ENCODE measurements around the gene AKR1C2.
"Not testable (repeated sequence)": the region's sequence is repeated elsewhere in the genome, so short reads cannot be mapped to it uniquely, and the experiment has no call there.

The AKR1C2 gene

DNA sequence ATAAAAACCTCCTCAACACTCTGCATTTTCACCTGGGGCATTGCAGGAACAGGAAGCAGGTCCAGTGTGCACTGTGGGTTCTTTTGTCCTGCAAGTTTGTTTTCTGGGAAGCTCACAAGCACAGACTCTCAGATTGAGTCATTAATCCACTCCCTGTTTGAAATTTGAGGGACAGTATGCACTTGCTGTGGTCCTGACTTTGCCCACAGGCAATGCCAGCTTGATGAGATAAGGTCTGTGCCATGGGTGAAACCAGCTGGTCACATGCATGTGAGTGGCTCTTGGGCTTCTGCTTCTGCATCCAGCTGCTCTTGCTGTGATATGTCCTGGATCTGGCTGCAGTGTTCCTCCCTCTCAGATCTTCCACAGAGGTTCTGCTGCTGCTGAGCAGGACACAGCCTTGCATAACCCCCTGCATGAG is 21.8 kb upstream of the AKR1C2 start:
- DNase-seq = not testable (repeated sequence)

DNA sequence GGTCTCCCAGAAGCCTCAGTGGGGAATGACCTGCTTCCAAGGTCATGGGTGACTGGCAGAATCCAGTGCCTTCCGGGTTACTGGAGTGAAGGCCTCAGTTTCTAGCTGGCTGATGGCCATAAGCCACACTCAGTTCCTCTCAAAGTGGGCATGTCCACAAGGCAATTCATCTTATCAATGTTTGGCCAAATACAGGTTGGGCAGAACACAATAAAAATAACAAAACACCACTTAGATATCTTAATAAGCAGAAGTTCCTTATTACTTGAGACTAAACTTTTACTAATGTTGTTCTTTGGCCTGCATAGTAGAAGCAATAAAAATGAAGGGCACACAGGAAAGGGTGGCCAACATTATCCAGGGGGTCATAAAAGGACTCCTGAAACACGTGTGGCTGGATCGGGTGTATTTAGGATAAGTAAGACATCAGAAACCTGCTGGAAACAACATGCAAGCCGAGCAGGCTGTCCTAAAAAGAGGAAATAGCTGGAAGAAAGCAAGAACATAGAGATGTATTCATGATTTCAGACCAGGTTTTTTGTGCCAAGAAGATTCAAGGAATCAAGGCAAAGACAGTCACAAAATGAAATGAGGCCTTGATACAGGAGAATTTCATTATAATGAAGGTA is 19.6 kb upstream of the AKR1C2 start:
- DNase-seq = no peak

DNA sequence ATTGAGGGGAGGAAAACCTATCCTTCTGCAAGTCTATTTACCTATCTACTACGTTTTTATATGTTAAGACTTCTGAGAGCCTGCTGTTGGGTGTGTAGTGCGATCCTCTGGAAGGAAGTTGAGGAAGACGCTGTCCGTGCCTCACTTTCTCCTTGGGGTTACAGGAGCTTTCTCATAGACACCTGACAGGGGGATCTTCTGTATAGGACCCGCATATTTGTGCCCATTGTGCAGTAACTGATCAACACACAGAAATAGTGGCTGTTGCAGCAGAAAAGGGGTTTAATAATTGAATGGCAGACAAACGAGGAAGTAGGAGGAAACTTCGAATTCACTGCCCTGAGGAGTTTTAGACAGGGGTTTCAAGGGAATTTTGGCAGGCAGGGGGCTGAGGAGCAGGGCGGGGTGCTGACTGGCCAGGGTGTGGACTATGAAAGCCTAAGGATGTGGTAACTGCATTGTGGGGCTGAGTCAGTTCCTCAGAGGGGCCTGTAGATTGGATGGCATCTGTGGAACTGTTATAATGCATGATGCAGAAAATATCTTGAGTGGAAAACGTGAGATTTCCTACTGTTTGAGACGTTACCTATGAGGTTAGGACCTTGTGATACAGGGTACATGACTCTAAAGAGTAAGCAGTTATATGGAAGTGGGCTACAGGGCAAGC is 18.1 kb upstream of the AKR1C2 start:
- not testable (repeated sequence) for DNase-seq

DNA sequence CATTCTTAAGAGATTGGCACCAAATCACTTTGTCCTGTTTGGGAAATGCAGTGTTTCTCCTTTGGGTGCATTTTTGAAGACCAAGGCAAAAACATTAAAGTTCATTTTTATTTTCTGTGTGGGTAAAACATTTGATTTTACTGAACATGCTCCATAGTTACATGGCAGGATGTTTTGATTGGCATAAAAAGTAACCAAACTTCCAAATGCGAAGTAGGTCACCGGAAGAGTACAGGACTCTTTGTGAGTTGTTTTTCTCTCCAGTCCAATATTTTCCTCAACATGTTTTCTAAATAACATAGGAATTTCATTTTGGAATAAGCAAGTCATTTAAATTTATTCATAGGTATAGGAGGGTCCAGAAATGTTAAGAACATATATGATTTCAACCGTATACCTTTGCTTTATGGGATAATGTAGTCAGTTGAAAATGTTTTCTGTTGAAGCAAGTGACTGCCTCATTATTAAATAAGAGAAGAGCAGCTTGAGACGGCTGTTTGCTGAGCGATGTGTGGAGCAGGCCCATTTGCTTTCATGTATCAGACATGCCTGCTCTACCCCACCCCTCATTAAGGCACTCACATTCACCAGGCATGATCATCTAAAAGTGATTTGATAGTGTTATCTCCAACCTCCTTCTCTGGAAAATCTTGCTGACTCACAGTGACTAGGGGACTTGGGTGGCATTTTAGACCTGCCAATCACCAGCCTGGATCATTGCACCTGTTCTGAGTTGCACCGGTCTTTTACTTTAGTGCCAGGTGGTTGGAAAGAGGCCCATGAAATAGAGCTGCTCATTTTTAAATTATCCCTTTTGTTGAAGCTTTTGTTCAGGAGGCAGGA is 16.3 kb upstream of the AKR1C2 start:
- not testable (repeated sequence) for DNase-seq

DNA sequence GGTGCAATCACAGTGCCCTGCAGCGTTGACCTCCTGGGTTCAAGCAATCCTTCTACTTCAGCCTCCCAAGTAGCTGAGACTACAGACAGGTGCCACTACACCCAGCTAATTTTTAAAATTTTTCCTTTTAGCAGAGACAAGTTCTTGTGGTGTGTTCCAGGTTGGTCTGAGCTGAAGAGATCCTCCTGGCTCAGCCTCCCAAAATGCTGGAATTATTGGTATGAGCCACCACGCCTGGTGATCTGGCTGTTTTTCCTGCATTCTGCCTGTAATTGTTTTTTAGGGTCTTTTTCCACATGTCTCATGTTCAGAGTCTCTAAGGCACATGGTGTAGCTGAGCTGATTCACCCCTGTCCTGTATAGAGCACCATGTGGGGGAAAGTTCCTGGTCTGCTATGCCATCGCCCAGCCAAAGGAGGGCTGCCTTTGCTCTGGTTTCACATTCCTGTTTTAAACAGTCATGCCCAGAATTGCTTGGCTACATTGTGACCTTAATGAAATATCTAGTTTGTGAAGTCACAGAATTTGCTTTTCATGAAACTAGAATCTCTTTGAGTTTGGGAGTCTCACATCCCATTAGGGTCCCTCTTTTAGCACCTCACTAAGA is 15.1 kb upstream of the AKR1C2 start:
- DNase-seq = not testable (repeated sequence)

DNA sequence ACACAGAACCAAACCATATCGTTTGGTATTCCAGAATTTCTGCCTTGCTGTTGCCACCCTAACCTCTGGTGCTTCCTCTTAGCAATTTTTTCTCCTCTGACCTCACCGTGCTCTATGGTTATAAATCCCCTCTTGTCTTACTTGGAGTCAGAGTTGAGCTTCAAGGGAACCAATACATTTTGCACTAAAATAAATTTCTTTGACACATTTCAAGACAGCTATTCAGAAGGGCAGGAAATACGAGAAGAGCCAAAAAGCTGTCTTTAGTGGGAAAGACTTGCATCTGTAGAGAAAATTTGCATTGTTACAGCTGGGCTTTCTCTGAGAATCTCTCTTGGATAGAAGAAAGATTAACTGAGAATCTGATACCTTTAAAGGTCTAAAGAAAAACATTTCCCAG is 14.5 kb upstream of the AKR1C2 start:
- no peak for DNase-seq

DNA sequence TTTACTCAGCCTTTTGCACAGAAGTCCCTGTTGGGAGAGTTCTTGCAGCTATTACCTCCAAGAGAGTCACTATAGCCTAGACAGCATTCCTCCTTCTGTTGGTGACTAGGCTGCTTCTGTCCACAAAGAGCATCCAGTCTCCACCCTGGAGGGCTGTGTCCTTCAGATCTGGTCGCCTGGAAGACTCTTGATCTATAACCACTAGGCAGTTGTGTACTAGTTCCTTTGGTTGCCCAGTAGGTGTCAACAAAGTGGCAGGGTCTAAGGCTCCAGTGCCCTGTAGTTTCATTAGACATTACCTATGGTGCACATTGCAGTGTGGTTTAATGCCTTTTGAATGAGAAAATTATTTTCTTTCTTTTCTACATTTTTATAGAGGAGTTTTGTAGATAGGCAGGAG is 11.3 kb upstream of the AKR1C2 start:
- no peak for DNase-seq

DNA sequence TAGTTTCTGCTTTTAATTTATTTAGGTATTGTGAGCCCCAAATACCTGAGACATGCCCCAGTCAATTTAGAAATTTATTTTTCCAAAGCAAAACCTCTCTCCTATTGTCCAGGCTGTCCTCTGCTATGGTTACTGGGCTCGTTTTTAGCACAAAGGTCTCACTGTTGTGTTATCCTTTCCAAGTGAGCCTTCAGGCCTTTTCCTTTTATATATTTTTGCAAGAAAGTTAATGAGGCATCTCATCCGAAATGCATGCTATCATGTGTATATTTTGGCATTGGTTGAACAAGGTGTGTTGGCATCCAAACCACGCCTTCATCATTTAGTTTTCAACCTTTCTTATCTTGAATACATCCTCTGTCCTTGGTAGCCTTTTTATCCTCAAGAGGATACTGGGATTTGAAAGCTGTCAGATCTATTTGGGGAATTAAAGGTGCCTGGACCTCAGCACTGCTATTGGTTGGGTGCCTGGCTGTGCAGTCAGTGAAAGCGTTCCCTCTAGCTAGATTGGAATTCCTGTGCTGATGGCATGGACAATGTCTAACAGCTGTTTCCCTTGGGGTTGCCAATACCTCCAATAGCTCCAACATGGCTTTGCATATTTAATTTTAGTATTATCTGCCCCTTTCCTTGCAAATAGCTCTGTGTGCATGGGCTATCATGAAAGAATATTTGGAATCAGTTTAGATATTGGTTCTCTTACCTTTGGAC is 10.7 kb upstream of the AKR1C2 start:
- DNase-seq = not testable (repeated sequence)

DNA sequence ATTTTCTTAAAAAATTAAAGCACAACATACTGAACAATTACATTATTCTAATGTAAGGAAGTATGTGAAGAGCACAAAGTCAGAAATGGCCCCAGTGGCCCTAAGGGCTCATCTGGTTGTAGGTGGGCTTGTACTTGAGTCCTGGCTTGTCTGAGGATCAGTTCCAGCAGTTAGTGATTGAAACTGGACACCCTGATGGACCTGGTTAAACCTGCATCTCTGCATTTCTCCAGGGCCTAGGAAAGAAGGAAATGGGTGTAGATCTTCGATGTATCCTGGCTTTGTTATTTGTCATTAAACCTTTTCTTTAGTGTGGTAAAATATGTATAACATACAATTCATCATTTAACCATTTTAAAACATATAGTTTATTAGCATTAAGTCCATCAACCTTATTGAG is 9.7 kb upstream of the AKR1C2 start:
- no peak for DNase-seq

DNA sequence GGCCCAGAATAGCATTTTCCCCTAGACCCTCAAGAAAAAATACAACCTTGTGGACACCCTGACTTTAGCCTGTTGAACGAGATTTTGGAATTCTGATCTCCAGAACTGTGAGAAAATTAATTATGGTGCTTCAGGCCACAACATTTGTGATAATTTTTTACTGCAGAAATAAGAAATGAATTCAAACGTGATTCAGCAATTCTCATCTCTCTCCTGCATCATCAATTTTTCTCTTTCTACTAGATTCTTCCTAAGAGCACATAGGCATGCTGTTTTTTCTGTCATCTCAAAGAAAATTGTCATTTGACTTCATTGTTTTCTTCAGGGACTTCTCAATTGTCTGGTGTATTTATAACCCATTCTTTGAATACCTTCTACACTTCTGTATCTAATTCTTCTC is 8.9 kb upstream of the AKR1C2 start:
- DNase-seq = no peak

DNA sequence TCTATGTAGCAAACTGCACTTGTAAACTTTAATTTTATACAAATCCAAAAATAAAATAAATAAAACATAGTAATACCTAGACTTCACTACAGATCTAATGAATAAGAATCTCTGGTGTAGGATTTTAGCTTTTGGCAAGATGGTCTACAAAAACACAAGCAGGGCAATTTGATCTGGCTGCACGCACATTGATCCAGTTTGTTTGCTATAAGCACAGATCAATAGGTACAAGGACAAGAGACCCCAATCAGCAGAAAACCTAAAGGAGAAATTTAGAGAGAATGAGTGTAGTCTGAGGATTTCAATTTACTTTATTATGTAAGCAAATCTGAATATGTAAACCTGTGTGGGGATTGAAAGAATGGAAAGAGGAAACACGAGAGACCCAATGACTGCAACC is 7.7 kb upstream of the AKR1C2 start:
- not testable (repeated sequence) for DNase-seq

DNA sequence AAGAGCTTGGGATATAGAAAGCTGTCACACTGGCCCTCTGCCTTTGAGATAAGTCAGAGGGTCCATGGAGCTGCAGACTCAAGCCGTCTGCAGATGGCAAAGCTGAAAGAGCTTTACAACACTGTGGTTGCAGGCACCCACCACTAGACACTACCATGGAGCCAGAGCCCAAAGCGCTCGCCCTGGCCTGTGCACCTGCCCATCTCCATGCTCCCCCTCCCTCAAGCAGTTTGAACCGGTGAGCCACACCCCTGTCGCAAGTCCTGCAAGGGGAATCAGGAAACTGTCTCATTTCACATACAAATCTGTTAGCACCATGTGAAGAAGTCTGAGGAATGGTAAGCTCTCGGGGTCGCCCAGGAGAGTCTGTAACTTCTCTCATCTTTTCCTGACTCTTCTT is 6.4 kb upstream of the AKR1C2 start:
- DNase-seq = not testable (repeated sequence)

DNA sequence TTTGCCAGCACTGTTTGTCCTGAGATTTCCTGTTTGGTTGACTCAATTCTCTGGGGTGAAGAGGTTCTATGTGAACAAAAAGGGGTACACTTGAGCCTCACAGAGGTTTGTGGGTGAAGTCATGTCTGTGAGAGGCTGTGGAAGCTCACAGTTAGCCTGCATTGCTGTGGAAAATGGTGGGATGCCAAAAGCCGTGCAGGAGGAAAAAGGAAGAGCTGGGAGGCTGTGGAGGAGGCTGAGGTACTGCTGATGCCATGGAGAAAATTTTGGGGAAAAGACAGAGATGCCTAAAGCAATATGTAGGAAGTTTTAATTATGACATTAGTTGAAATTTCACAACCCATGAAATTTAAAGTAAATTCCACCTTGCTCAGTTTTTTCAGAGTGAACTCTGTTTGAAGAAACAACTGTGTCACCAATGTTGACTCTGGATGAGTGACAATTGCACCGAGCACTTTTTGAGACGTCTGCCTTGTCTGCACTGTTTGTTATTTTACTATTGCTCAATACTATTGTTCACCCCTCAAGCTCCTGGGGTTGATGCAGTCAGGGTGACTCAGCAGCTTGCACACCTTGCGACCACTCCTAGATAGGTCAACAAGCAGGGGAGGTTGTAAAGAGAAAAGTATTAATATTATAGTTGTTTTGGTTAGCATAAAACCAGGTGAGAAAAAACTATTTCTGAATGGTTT is 5.3 kb upstream of the AKR1C2 start:
- DNase-seq = not testable (repeated sequence)

DNA sequence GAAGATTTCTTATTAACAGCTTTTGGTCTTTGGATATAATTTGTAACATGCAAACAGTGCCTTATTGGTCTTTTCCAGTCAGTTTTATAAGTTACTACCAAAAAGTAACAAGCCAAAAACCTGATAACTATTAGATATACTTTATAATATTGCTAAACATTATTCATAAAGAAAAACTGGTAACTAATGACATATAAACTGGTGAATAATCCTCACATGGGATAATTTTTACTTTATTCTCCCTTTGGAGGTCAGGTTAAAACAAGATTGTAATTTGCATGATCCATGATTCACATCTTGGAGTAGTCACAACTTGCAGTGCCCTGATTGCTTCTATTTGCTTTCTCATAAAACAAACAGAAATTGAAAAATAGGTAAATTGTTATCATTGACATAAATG is 844 bp upstream of the AKR1C2 start:
- DNase-seq = not testable (repeated sequence)

DNA sequence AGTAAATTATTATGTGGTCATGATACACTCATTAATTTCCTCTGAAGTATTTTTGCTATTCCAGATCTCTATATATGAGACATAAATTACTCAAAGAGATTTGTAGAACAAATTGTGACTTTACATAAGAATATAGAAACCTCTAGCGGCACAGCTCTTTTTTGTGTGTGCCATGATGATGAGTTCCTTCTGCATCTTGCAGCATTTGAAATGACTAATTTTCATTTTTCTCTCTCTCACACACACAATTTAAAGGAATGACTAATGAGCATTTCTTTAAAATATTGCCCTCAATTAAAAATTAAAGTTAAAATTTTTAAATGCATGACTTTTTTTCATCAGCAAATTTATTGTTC is 351 bp upstream of the AKR1C2 start:
- not testable (repeated sequence) for DNase-seq

DNA sequence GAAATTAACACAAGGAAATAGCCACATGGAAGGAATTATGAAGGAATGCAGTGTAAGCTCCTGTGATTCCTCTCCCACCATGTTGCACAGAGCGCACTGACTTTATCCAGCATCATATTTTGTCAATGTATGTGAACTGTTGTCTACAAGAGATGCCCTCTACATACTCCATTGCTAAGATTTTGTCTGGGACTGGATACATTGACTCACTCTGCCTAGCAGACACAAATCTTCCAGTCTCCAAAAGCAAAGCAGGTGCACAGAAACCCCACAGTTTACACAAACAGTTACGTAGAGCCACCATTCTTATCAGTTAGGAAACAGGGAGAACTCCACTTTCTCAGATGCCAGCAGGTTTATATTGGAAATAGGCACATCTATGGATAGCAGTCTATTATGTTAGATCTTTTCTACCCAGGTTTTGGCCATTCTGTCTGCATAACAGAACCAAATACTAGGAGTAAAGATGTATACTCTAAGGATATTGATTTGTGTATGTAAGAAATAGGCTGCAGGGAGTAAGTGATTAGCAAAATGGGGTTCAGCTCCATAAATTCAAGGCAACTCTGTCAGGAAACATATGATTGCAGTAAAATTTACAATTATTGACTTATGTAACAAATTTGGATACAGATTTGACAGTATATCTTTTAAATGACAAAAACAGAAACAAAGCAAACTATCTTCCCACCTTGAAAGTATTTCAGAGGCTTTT is 1.5 kb downstream of the AKR1C2 start:
- no peak for DNase-seq

DNA sequence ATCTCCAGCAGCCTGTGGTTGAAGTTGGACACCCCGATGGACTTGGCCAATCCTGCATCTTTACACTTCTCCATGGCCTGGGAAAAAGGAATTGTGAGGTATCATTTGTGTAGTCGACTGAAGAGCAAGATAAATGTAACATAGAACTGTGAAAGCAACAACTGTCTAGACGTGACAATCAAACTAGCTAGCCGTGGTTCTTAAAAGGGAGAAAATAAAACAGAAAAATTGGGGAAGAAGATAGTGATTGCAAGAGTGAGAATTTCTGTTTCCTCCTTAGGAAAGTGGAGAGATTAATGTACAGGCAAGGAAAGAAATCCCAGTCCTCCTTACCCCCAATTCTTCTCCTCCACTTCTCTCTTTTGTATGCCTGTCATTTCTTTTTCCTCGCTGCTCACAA is 5.0 kb downstream of the AKR1C2 start:
- no peak for DNase-seq

DNA sequence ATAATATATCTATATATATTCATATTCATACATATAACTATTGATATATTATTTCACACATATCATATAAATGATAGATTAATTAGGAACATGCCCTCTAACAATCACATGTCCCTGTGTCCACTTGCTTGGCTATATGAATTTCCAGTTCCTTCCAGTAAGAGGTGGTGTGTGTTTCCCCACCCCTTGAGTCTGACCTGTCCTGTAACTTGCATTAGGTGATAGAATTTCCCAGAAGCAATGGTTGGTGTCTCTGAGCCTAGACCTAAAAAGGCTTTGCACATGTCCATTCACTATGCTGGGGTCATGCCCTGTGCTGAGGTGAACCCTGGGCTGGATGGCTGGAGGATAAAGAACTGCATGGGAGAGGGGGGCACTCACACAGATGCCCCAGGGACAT is 9.4 kb downstream of the AKR1C2 start:
- DNase-seq = not testable (repeated sequence)

DNA sequence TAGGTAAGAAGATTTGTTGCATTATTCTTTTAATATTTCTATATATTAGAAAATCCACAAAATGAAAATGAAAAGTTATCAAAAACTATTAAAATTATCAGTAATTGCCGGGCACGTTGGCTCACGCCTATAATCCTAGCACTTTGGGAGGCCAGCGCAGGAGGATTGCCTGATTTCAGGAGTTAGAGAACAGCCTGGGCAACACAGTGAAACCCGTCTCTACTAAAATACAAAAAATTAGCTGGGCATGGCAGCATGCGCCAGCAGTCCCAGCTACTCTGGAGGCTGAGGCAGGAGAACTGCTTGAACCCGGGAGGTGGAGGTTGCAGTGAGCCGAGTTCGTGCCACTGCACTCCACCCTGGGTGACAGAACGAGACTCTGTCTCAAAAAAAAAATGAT is 11.1 kb downstream of the AKR1C2 start:
- not testable (repeated sequence) for DNase-seq

DNA sequence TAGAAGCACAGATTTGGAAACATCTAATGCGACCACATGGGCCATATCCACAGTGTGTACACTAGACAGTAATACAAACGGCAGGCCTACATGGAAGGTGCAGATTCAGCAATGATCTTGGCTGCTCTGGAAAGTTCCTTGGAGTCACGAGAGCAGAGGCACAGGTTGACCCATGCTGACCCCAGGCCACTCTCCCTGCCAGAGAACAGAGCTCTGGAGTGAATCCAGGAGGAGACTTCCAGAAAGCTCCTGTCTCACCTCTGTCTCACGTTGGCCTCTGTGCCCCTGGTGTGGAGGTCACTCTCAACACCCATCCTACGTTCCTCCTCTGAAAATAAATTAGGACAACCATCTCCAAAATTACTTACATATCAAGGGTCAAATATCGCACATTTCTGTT is 12.2 kb downstream of the AKR1C2 start:
- DNase-seq = not testable (repeated sequence)

All from nucleus accumbens (tissue), 56 donors.